K562 (cell line): ENCODE data around the gene KIAA1210. TPM values are rescaled to one million over a fixed set of nuclear protein-coding genes. Genes with fewer than 3 reads are reported as not detected.

Source experiments
- ATAC-seq: fragments of 200-7000 bp; cut with Tn5 transposase; 3 replicates; pipeline ENCODE4 v1.9.1; 2020; ENCODE audit warnings: moderate library complexity
- BruUV-seq: library from RNA; stranded (reverse); fragments of 400-500 nt; replicated peaks from 2 replicates; lab custom pipeline; 2021; lab: Mats Ljungman, UMichigan
- CTCF ChIA-PET: fragments of 300-600 bp; formaldehyde crosslinking; extraction: SDS; loops from one replicate; lab custom pipeline; 2021; ENCODE audit warnings: low intra/inter-chr PET ratio; lab: Yijun Ruan, JAX
- POLR2A ChIA-PET: fragments of 300-600, 350-650 bp; sonication (Branson Sonifier 250); formaldehyde crosslinking; extraction: SDS; loops from one replicate; lab custom pipeline; 2021; ENCODE audit warnings: antibody characterized with exemption, inconsistent platforms; lab: Yijun Ruan, JAX
- DNase-seq, 4 experiments: peaks; one replicate each; pipeline versions ENCODE4 v3.0.0 to v3.0.0-alpha.2; 2011 to 2018; ENCODE audit warnings: low spot score in 3 of 4, mixed read lengths in 3 of 4; ENCODE audit errors: extremely low read depth in 1 of 4
- FAIRE-seq: peaks from 2 replicates; lab custom pipeline; 2011; peaks lifted over from hg19 to GRCh38; lab: Jason Lieb, UNC
- H2AFZ ChIP-seq: 2 replicates; pipeline ENCODE4 v1.6.0; 2011; ENCODE audit warnings: low read depth, low read length, control low read depth, inconsistent platforms
- H3K27ac ChIP-seq: fragments of 200-600 bp; 3 replicates; pipeline ENCODE4 v1.8.0; 2011; ENCODE audit warnings: low read depth, mild to moderate bottlenecking, control low read depth, inconsistent platforms, low read length, moderate library complexity, mixed read lengths; ENCODE audit errors: extremely low read depth
- H3K27me3 ChIP-seq, 2 experiments: fragments of 300-600 bp in 1 of 2; 2 replicates in 1 of 2; 3 replicates in 1 of 2; pipeline versions ENCODE4 v1.6.0 to v1.8.0; 2011; ENCODE audit warnings: inconsistent platforms in 2 of 2, low read length in 2 of 2, mild to moderate bottlenecking in 1 of 2, mixed read lengths in 1 of 2, moderate library complexity in 1 of 2; ENCODE audit not compliant: control insufficient read depth in 2 of 2, insufficient read depth in 2 of 2
- H3K36me3 ChIP-seq: fragments of 300-600 bp; 3 replicates; pipeline ENCODE4 v1.8.0; 2011; ENCODE audit warnings: mild to moderate bottlenecking, low read length, inconsistent platforms; ENCODE audit not compliant: control insufficient read depth, insufficient read depth
- H3K4me1 ChIP-seq, 2 experiments: fragments of 200-600 bp in 1 of 2; replicated peaks in 1 of 2; 2 replicates in 1 of 2; 3 replicates in 1 of 2; pipeline versions ENCODE4 v1.5.1 to v1.8.0; 2011; ENCODE audit warnings: inconsistent platforms in 2 of 2, low read length in 2 of 2, mild to moderate bottlenecking in 1 of 2, mixed read lengths in 1 of 2, moderate library complexity in 1 of 2; ENCODE audit not compliant: control insufficient read depth in 2 of 2, insufficient read depth in 2 of 2
- H3K4me2 ChIP-seq: 2 replicates; pipeline ENCODE4 v1.6.1; 2011; ENCODE audit warnings: low read length, control low read depth, inconsistent platforms, mixed read lengths; ENCODE audit not compliant: insufficient read depth
- H3K4me3 ChIP-seq: fragments of 200-600 bp; sonication (generic), shearing (Covaris generic); 2 replicates; pipeline ENCODE4 v1.5.1; 2016; ENCODE audit warnings: control low read depth, inconsistent platforms
- H3K79me2 ChIP-seq: fragments of 200-600 bp; 3 replicates; pipeline ENCODE4 v1.8.0; 2011; ENCODE audit warnings: low read length, inconsistent platforms; ENCODE audit not compliant: control insufficient read depth, insufficient read depth
- H3K9ac ChIP-seq, 2 experiments: 2 replicates each; pipeline versions ENCODE4 v1.6.0 to v1.6.1; 2011; ENCODE audit warnings: low read depth in 2 of 2, low read length in 2 of 2, control low read depth in 1 of 2, inconsistent platforms in 1 of 2, mild to moderate bottlenecking in 1 of 2, mixed read lengths in 1 of 2; ENCODE audit not compliant: insufficient read depth in 1 of 2
- H3K9me1 ChIP-seq: one replicate; pipeline ENCODE4 v1.6.0; 2011; ENCODE audit warnings: inconsistent platforms, mild to moderate bottlenecking, low read length, moderate library complexity; ENCODE audit not compliant: control insufficient read depth, insufficient read depth
- H3K9me3 ChIP-seq: replicated peaks from 2 replicates; pipeline ENCODE4 v1.5.1; 2011; ENCODE audit warnings: low read depth, low read length, inconsistent platforms; ENCODE audit not compliant: control insufficient read depth, insufficient read depth
- H4K20me1 ChIP-seq: replicated peaks from 2 replicates; pipeline ENCODE4 v1.6.1; 2011; ENCODE audit warnings: low read length, inconsistent platforms, mixed read lengths; ENCODE audit not compliant: control insufficient read depth, insufficient read depth
- COPS2 ChIP-seq: fragments of 450-650 bp; conservative IDR thresholded peaks from 2 replicates; pipeline ENCODE4 v1.6.1; 2016; ENCODE audit warnings: mild to moderate bottlenecking, moderate library complexity
- HDAC3 ChIP-seq: fragments of 450-650 bp; IDR thresholded peaks from 2 replicates; pipeline ENCODE4 v1.6.1; 2018; ENCODE audit warnings: borderline replicate concordance, mild to moderate bottlenecking, moderate library complexity; ENCODE audit not compliant: partially characterized antibody
- MCM2 ChIP-seq: fragments of 450-650 bp; IDR thresholded peaks from 2 replicates; pipeline ENCODE4 v1.6.1; 2017; ENCODE audit warnings: low read depth, mild to moderate bottlenecking
- NFATC3 ChIP-seq: fragments of 450-650 bp; IDR thresholded peaks from 2 replicates; pipeline ENCODE4 v1.6.1; 2017; ENCODE audit warnings: mild to moderate bottlenecking
- NR2F6 ChIP-seq: fragments of 450-650 bp; formaldehyde crosslinking; IDR thresholded peaks from 2 replicates; pipeline ENCODE4 v1.4.0; 2020; ENCODE audit warnings: mild to moderate bottlenecking
- NR4A1 ChIP-seq, 2 experiments: fragments of 250-450 bp in 1 of 2; fragments of 450-650 bp in 1 of 2; sonication (Bioruptor Pico) in 1 of 2; IDR thresholded peaks; 2 replicates each; pipeline versions ENCODE4 v1.4.0 to v1.6.1; 2016 to 2020; ENCODE audit warnings: mild to moderate bottlenecking in 2 of 2, missing compliant biosample characterization in 1 of 2, missing genetic modification characterization in 1 of 2, moderate library complexity in 1 of 2
- PHB ChIP-seq: fragments of 250-450 bp; sonication (Bioruptor Pico); IDR thresholded peaks from 2 replicates; pipeline ENCODE4 v1.5.0; 2021
- SOX6 ChIP-seq: fragments of 450-650 bp; IDR thresholded peaks from 2 replicates; pipeline ENCODE4 v1.6.1; 2014; ENCODE audit warnings: mild to moderate bottlenecking
- TCF7 ChIP-seq: sonication (generic); IDR thresholded peaks from 2 replicates; pipeline ENCODE4 v1.6.1; 2016; ENCODE audit warnings: antibody characterized with exemption, borderline replicate concordance
- TEAD1 ChIP-seq, 2 experiments: fragments of 450-650 bp in 1 of 2; sonication (generic) in 1 of 2; formaldehyde crosslinking; IDR thresholded peaks; 2 replicates each; pipeline versions ENCODE4 v1.4.0 to v1.8.0; 2020 to 2022; ENCODE audit warnings: mild to moderate bottlenecking in 2 of 2, missing genetic modification reagents in 1 of 2
- ZNF398 ChIP-seq: fragments of 250-450 bp; sonication (Bioruptor Pico); IDR thresholded peaks from 2 replicates; pipeline ENCODE4 v1.8.0; 2021; ENCODE audit warnings: moderate library complexity, mild to moderate bottlenecking, inconsistent platforms
- ZNF707 ChIP-seq: fragments of 250-450 bp; sonication (Bioruptor Pico); conservative IDR thresholded peaks from 2 replicates; pipeline ENCODE4 v1.8.0; 2022; ENCODE audit warnings: inconsistent platforms, mild to moderate bottlenecking, moderate library complexity
- WGBS: fragments of 100-300 bp; shearing (Covaris generic); methylation state at CpG from one replicate; pipeline ENCODE4 v1.1.6; 2016; ENCODE audit warnings: low coverage, mixed read lengths; ENCODE audit not compliant: insufficient coverage; ENCODE audit errors: missing lambda C conversion rate; 5-methylcytosine and 5-hydroxymethylcytosine counted together
- in situ Hi-C: fragments of 300-500 bp; cut with MboI; formaldehyde crosslinking; loops from 4 replicates; pipeline ENCODE4 v1.15.0; 2018; ENCODE audit warnings: inconsistent platforms, mixed read lengths
- intact Hi-C: fragments of 100-400 bp; cut with micrococcal nuclease; formaldehyde crosslinking; loops from 2 replicates; pipeline ENCODE4 v1.14.2; 2022
- polyA plus RNA-seq, 8 experiments: library from polyadenylated mRNA; depleted of rRNA in 4 of 8; stranded (reverse) in 5 of 8; unstranded in 3 of 8; fragments of >200 nt; fragmentation: Nextera tagmentation in 2 of 8; fragmentation: Illumina TruSeq in 1 of 8; extraction: Ambion mirVana in 2 of 8; extraction: Trizol in 1 of 8; gene quantifications; 2 replicates each; pipeline versions ENCODE4 v1.2.1 to v1.2.3, GENCODE V29; 2011 to 2014; ENCODE audit warnings: inconsistent platforms in 1 of 8, missing spikeins in 1 of 8
- total RNA-seq, 7 experiments: library from RNA; depleted of rRNA in 6 of 7; stranded (reverse); fragments of >200 nt in 6 of 7; fragmentation: Illumina TruSeq in 2 of 7; extraction: Trizol in 2 of 7; gene quantifications; 2 replicates each; pipeline versions ENCODE4 v1.2.1 to v1.2.3, GENCODE V29; 2011 to 2021; ENCODE audit warnings: low replicate concordance in 1 of 7
- TF ChIP-seq, protein P1 (sequence below): fragments of 450-650 bp; IDR thresholded peaks from 2 replicates; pipeline ENCODE4 v1.7.1; 2018; ENCODE audit warnings: mild to moderate bottlenecking, low read depth; ENCODE audit not compliant: partially characterized antibody

The KIAA1210 gene
- total and polyA plus RNA-seq, 9 of the 15 experiments (the other 6 are each of a cell fraction or from before 2014, with no cell fraction given): not detected

- Histone ChIP-seq H3K4me1 (no peaks in the 10 kb centered on the region), H3K9me1 (no peaks in the 10 kb centered on the region), H3K36me3 (no peaks in the 10 kb centered on the region), H3K4me3 (no peak overlapping the region), H4K20me1 (no peaks in the 10 kb centered on the region), H3K4me2 (no peak overlapping the region), H3K27ac (no peak overlapping the region), H3K9me3 (no peaks in the 10 kb centered on the region), H3K79me2 (no peaks in the 10 kb centered on the region), H2AFZ (no peak overlapping the region), H3K9ac (no peak overlapping the region), H3K27me3 (no peaks in the 10 kb centered on the region; a peak in 1 of 5 replicates)
- in situ Hi-C loops: no loop called here
- no peak for FAIRE-seq
- POLR2A ChIA-PET: no interaction called here
- no peak for DNase-seq
- 0% methylated on average over 2 of the region's 2 CpGs for WGBS
- no TSS peak for BruUV-seq
- TF ChIP-seq NR4A1 (CRISPR knock-in tag; IDR thresholded peaks at IDR 0.05) (no peak), NR4A1 (tag; IDR thresholded peaks at IDR 0.05) (no peak), NFATC3 (no peak), NR2F6 (CRISPR knock-in tag) (no peak), HDAC3 (no peak), SOX6 (no peak), PHB (no peak)
- intact Hi-C loops: no loop called here
- CTCF ChIA-PET: no interaction called here
- ATAC-seq: no peak
Observed at GRCh38 chrX:119174900-119175299, 47.3 kb upstream of the KIAA1210 start.

- FAIRE-seq (no peak), DNase-seq (no peak), ATAC-seq (no peak)
- H3K4me2 ChIP-seq: no peak overlapping the region
- ChIA-PET CTCF (no interaction called here), POLR2A (no interaction called here)
- no peaks in the 10 kb centered on the region; a peak in 1 of 5 replicates for H3K27me3 ChIP-seq
- H3K4me3 ChIP-seq: no peak overlapping the region
- H3K9ac ChIP-seq: no peak overlapping the region
- 0% methylated on average over 2 of the region's 2 CpGs for WGBS
- H2AFZ ChIP-seq: no peak overlapping the region
- no peaks in the 10 kb centered on the region for H3K79me2 ChIP-seq
- intact Hi-C loops (no loop called here), in situ Hi-C loops (no loop called here)
- H3K9me3 ChIP-seq: no peaks in the 10 kb centered on the region
- no peaks in the 10 kb centered on the region for H3K4me1 ChIP-seq
- BruUV-seq: no TSS peak
- no peaks in the 10 kb centered on the region for H3K9me1 ChIP-seq
- H4K20me1 ChIP-seq: no peaks in the 10 kb centered on the region
- H3K27ac ChIP-seq: no peak overlapping the region
- no peaks in the 10 kb centered on the region for H3K36me3 ChIP-seq
- TF ChIP-seq COPS2: no peak
- TF ChIP-seq, protein P1, sequence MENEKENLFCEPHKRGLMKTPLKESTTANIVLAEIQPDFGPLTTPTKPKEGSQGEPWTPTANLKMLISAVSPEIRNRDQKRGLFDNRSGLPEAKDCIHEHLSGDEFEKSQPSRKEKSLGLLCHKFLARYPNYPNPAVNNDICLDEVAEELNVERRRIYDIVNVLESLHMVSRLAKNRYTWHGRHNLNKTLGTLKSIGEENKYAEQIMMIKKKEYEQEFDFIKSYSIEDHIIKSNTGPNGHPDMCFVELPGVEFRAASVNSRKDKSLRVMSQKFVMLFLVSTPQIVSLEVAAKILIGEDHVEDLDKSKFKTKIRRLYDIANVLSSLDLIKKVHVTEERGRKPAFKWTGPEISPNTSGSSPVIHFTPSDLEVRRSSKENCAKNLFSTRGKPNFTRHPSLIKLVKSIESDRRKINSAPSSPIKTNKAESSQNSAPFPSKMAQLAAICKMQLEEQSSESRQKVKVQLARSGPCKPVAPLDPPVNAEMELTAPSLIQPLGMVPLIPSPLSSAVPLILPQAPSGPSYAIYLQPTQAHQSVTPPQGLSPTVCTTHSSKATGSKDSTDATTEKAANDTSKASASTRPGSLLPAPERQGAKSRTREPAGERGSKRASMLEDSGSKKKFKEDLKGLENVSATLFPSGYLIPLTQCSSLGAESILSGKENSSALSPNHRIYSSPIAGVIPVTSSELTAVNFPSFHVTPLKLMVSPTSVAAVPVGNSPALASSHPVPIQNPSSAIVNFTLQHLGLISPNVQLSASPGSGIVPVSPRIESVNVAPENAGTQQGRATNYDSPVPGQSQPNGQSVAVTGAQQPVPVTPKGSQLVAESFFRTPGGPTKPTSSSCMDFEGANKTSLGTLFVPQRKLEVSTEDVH: no peak
- no peak for TF ChIP-seq ZNF398 (CRISPR knock-in tag)
- no peak for TF ChIP-seq ZNF707 (CRISPR knock-in tag)
- TF ChIP-seq MCM2: no peak
- TF ChIP-seq TEAD1 (CRISPR knock-in tag; IDR thresholded peaks at IDR 0.05): no peak
- no peak for TF ChIP-seq TCF7
Observed at GRCh38 chrX:119168104-119168503, 40.5 kb upstream of the KIAA1210 start.
